Epithelial cell of esophagus (primary cell): ENCODE results near the gene PCDH7.

Experiments
- DNase-seq: peaks from one replicate; pipeline ENCODE4 v3.0.0; 2010; ENCODE audit warnings: low read depth
- H3K4me3 ChIP-seq: 2 replicates; pipeline ENCODE4 v1.5.1; 2011; ENCODE audit warnings: mild to moderate bottlenecking, low read length, control low read depth
- CTCF ChIP-seq: IDR thresholded peaks from 2 replicates; pipeline ENCODE4 v1.5.1; 2011; ENCODE audit warnings: low read depth, mild to moderate bottlenecking, low read length, control low read depth, inconsistent platforms; ENCODE audit not compliant: insufficient read depth; ENCODE audit errors: missing control alignments

Gene PCDH7

GRCh38 chr4:30767147-30767845, 47.1 kb downstream of the PCDH7 start:
- TF ChIP-seq CTCF, result no peak
- DNase-seq, result no peak
- H3K4me3 ChIP-seq, result no peak overlapping the region

- DNase-seq, result no peak
- no peak overlapping the region for H3K4me3 ChIP-seq
- no peak for TF ChIP-seq CTCF
Measured at GRCh38 chr4:30768277-30768676, 48.1 kb downstream of the PCDH7 start.

- H3K4me3 ChIP-seq, result no peak overlapping the region
- DNase-seq, result no peak
- TF ChIP-seq CTCF, result no peak
Measured at GRCh38 chr4:30769093-30769492, 48.9 kb downstream of the PCDH7 start.

- no peak for TF ChIP-seq CTCF
- no peak overlapping the region for H3K4me3 ChIP-seq
- DNase-seq, result peak; percentile 69
Measured at GRCh38 chr4:30770049-30770549, 49.9 kb downstream of the PCDH7 start.

- DNase-seq, result no peak
- TF ChIP-seq CTCF, result no peak
- no peak overlapping the region for H3K4me3 ChIP-seq
Measured at GRCh38 chr4:30770812-30771211, 50.6 kb downstream of the PCDH7 start.

GRCh38 chr4:30776451-30776850, 56.3 kb downstream of the PCDH7 start:
- no peak for DNase-seq
- TF ChIP-seq CTCF, result no peak

GRCh38 chr4:30776921-30777415, 56.8 kb downstream of the PCDH7 start:
- TF ChIP-seq CTCF, result no peak
- DNase-seq, result no peak
- H3K4me3 ChIP-seq, result no peak overlapping the region

More at GRCh38 chr4:30776451-30776850, 56.3 kb downstream of the PCDH7 start:
- H3K4me3 ChIP-seq, result no peak overlapping the region
